ENCODE data around the gene SLC41A3.

The SLC41A3 gene

GRCh38 chr3:126065876-126066275 lies 18.0 kb downstream of the SLC41A3 start:
- TF ChIP-seq, protein P1, sequence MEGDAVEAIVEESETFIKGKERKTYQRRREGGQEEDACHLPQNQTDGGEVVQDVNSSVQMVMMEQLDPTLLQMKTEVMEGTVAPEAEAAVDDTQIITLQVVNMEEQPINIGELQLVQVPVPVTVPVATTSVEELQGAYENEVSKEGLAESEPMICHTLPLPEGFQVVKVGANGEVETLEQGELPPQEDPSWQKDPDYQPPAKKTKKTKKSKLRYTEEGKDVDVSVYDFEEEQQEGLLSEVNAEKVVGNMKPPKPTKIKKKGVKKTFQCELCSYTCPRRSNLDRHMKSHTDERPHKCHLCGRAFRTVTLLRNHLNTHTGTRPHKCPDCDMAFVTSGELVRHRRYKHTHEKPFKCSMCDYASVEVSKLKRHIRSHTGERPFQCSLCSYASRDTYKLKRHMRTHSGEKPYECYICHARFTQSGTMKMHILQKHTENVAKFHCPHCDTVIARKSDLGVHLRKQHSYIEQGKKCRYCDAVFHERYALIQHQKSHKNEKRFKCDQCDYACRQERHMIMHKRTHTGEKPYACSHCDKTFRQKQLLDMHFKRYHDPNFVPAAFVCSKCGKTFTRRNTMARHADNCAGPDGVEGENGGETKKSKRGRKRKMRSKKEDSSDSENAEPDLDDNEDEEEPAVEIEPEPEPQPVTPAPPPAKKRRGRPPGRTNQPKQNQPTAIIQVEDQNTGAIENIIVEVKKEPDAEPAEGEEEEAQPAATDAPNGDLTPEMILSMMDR (IDR thresholded peaks at IDR 0.05; ENCODE audit: unreplicated experiment in 3 of 3) = no peak
- Mint-ChIP-seq H3K9me3 (no peaks in the 10 kb centered on the region), H3K4me3 (no peak overlapping the region), H3K36me3 (ENCODE audit: low read depth) (peaks cover 28% of the 10 kb centered on the region), H3K27me3 (ENCODE audit: low read depth) (peaks cover 4% of the 10 kb centered on the region), H3K27ac (no peak overlapping the region), H3K4me1 (no peaks in the 10 kb centered on the region)

DNA sequence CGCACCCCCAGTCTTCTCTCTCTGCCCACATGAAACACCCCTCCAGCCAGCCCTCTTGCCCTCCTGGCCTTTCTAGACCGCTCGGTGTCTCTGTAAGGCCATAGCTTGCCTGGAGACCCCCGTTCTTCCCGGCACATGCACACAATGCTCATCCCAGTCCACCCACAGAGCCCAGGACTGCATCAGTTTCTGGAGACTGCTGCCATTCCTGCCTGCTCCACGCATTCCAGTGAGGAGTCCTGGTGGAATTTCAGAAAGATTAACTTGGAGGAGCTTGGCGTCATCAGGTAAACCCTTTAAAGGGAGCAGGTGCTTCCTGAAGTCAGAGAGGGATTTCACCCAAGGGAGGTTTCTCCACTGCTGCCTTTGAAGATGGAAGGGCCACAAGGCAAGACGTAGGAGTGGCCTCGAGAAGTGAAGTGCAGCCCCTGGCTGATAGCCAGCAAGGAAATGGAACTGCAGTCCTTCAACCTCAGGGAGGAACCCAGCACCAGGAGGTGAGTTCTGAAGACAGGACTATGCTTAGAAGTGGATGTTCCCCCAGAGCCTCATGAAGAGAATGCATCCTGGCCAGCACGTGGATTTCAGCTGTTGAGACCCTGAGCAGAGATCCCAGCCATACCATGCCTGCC lies 19.2 kb downstream of the SLC41A3 start:
- peaks cover under 1% of the 10 kb centered on the region for H3K4me1 Mint-ChIP-seq
- TF ChIP-seq, protein P1 (IDR thresholded peaks at IDR 0.05; ENCODE audit: unreplicated experiment in 3 of 3) = no peak
- no peaks in the 10 kb centered on the region for H3K9me3 Mint-ChIP-seq
- H3K27ac Mint-ChIP-seq = peak overlapping the region in 1 of 3 experiments; percentile 65
- H3K36me3 Mint-ChIP-seq (ENCODE audit: low read depth) = peaks cover 26% of the 10 kb centered on the region
- peaks cover 4% of the 10 kb centered on the region for H3K27me3 Mint-ChIP-seq (ENCODE audit: low read depth)
- H3K4me3 Mint-ChIP-seq = no peak overlapping the region

DNA sequence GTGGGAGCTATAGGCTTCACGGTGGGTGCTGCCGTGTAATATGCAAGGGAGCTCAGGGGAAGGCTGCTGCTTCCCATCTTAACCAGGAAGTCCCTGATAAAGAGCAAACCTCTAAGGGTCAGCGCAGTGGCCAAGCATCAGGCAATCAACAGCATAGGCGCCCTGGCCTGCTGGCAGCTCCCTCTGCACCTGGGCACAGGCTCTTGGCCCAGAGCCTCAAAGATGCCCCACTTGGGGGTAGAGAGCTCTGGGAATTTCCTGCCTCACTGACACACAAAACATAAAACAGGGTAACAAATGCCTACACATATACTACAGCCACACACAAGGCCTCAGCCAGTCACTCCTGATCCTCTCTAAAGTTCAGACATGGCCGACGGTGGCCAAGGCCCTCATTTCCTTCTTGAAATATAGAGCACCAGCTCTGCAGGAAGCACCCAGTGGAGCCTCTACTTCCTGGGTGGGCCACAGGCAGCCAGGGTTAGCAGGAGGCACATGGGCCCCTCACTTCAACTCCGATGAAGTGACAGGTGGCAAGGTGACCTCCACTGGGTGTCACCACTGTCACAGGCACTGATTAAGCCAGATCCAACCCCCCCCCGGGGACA lies 20.5 kb downstream of the SLC41A3 start:
- Mint-ChIP-seq H3K36me3 (ENCODE audit: low read depth) (peaks cover 25% of the 10 kb centered on the region), H3K27me3 (ENCODE audit: low read depth) (peaks cover 4% of the 10 kb centered on the region), H3K9me3 (no peaks in the 10 kb centered on the region), H3K4me3 (no peak overlapping the region), H3K4me1 (peaks cover 7% of the 10 kb centered on the region), H3K27ac (no peak overlapping the region)
- TF ChIP-seq, protein P1 (IDR thresholded peaks at IDR 0.05; ENCODE audit: unreplicated experiment in 3 of 3) = no peak

DNA sequence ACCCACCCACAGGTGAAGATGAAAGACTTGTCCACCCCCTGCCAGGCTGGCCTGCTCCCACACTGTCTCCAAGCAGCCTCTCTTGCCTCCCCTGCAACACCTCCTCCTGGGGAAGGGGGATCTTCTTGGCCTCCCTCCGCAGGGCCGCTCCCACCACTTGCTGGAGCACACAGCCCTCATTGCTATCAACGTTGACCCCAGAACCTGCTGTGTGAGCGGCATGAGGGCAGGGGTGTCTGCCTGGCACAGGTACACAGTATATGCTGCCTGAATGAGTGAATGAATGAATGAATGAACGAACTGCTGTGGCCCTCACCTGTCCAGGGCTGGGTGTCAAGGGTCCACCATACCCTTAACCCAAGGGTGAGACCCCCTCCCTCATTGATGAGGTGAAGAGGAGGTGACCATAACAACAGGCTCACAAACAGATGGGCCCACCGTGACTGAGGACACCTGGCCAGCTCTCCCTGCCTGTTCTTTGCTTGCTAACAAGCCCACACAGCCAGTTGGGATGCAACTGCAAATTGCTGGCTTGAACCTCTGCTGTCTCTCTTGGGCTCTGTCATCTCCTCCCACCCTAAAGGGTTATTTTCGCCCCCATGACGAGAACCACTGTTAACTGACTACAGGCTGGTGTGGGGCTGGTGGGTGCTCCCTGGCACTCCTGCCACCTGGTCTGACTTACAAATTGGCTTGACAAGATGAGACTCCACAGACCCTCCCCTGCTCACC lies 22.5 kb downstream of the SLC41A3 start:
- Mint-ChIP-seq H3K9me3 (no peaks in the 10 kb centered on the region), H3K36me3 (ENCODE audit: low read depth) (peaks cover 12% of the 10 kb centered on the region), H3K27ac (no peak overlapping the region), H3K4me3 (no peak overlapping the region), H3K27me3 (ENCODE audit: low read depth) (peaks cover 4% of the 10 kb centered on the region), H3K4me1 (peaks cover 7% of the 10 kb centered on the region)
- TF ChIP-seq, protein P1 (IDR thresholded peaks at IDR 0.05; ENCODE audit: unreplicated experiment in 3 of 3) = no peak

- no peaks in the 10 kb centered on the region for H3K9me3 Mint-ChIP-seq
- H3K36me3 Mint-ChIP-seq (ENCODE audit: low read depth) = peaks cover 4% of the 10 kb centered on the region
- peaks cover 7% of the 10 kb centered on the region for H3K4me1 Mint-ChIP-seq
- TF ChIP-seq, protein P1 (IDR thresholded peaks at IDR 0.05; ENCODE audit: unreplicated experiment in 3 of 3) = no peak
- no peak overlapping the region for H3K4me3 Mint-ChIP-seq
- no peak overlapping the region for H3K27ac Mint-ChIP-seq
- H3K27me3 Mint-ChIP-seq (ENCODE audit: low read depth) = peaks cover 4% of the 10 kb centered on the region
Measured at GRCh38 chr3:126060613-126061145, 23.2 kb downstream of the SLC41A3 start.

Measured in nephron (organoid).